ENCODE data around the gene GREB1L.

Gene GREB1L

GRCh38 chr18:21490748-21491147 lies 248.7 kb downstream of the GREB1L start:
- FAIRE-seq: no peak

GRCh38 chr18:21496277-21496835 lies 254.3 kb downstream of the GREB1L start:
- FAIRE-seq: no peak

- FAIRE-seq: no peak
Measured at GRCh38 chr18:21499997-21500396, 258.0 kb downstream of the GREB1L start.

GRCh38 chr18:21502661-21503060 lies 260.6 kb downstream of the GREB1L start:
- no peak for FAIRE-seq

- no peak for FAIRE-seq
Measured at GRCh38 chr18:21507913-21508701, 266.1 kb downstream of the GREB1L start.

DNA sequence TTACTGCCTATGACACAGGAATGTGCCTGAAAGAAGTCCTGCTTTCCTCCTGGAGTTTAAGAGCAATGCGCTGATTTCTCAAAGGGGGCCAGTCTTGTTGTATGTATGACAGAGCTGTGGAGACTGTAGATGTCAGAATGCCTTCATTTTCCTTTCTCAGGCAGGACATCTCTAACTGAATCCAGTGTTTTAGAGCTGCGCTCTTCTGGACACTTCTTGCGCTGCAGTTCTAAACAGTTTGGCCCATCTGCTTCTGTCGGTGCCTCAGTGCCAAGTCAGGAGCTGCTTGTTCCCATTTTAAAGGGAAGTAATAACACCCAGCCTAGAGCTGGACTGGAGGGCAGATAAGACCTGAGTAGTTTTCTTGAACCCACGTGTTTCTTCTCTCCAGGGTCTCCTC lies 267.0 kb downstream of the GREB1L start:
- FAIRE-seq: no peak

DNA sequence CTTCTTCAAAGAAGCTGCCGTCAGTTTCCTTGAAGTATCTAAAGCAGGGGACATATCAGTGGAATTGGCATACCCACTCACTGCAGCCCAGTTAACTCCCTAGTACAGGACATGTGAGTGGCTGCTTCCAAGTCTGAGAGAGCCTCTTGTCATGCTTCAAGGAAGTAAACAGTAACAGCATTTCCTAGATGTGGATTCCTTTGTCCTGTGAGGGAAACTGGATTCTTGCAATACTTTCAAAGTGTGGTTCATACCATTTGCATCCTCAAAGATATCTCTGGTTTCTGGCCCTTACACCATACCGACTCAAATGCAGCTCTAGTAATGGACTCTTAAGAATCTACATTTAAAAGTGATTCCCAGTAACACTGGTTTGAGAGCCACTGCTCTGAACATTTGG lies 271.3 kb downstream of the GREB1L start:
- FAIRE-seq: no peak

DNA sequence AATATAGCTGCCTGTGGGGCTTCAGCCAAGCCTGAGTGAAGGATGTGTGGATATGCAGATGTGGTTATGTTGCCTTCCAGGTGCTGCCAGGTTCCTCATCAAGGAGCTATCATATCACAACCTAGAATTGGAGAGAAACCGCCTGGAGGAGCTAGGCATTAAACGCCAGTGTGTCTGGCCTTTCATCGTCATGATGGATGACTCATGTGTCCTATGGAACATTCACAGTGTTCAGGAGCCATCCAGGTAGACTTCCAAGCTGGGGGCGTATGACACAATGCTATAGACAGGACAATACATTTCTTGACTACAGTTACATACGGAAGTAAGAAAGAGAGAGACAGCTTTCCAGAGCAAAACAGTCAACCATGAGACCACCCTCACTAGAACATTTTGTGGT lies 271.7 kb downstream of the GREB1L start:
- no peak for FAIRE-seq

GRCh38 chr18:21522530-21522929 lies 280.5 kb downstream of the GREB1L start:
- no peak for FAIRE-seq

DNA sequence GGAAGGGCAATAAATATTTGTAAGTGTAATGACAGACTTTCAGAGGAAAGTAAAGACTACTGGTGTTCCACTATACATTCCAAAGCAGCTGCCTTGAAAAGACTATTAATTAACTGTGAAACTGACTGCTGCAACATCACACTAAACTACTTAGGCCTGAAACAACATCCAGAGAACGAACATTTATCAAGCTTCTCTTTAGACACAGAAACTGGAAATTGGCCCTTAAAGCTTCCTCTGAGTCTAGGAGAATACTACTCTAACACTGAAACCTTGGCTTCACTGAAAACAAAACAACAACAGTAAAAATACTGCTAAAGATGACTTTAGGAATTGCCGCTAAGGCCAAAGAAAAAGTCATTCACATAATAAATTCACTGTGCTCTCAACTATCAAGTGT lies 283.9 kb downstream of the GREB1L start:
- no peak for FAIRE-seq

DNA sequence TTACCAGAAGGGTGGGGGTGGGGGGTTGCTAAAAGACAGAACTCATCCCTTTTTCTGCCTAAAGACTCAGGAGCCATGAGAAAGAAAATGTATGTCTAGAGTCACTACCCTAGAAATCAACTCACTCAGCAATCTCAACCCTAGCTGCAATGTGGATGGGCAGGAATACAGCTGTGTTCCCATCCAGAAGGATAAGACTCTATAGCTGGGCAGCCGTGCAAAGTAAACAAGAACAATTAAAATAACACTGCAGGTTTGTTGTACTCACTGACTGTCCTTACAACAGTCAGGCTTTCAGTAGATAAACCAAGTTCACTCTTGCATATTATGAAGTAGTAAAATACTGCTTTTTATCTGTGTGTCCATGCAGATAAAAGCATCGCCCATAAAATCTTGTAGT lies 284.4 kb downstream of the GREB1L start:
- no peak for FAIRE-seq

DNA sequence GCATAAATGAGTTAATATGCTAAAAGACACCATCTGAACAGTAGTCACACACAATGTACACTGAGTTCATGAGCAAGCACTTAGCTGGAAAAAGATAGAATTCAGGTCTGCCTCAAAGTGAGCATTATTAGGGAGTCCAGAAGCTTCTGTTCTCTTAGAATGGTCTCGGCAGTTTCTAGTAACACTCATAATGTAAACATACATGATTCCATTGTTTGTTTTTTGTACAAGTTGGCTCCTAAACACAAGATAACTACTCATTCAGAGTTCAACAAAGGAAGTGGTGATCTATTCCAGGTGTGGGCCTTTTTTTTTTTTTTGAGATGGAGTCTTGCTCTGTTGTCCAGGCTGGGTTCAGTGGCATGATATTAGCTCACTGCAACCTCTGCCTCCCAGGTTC lies 292.3 kb downstream of the GREB1L start:
- FAIRE-seq: no peak

DNA sequence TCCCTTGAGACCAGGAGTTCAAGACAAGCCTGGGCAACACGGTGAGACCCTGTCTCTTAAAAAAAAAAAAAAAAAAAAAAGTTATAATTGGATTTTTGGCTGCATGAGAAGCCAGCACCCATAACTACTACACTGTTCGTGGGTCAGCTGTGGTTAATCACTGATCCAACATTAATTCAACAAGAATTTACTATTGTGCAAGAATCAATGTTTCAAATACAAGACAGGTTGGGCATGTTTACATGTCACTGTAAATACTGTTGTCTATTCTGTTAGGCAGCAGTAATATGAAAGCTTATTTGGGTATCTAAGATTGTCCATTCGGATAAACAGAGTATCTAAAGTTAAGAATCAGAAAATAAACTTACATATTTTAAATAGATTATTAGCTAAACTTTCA lies 296.2 kb downstream of the GREB1L start:
- FAIRE-seq: no peak

GRCh38 chr18:21546423-21546822 lies 304.4 kb downstream of the GREB1L start:
- FAIRE-seq: no peak

DNA sequence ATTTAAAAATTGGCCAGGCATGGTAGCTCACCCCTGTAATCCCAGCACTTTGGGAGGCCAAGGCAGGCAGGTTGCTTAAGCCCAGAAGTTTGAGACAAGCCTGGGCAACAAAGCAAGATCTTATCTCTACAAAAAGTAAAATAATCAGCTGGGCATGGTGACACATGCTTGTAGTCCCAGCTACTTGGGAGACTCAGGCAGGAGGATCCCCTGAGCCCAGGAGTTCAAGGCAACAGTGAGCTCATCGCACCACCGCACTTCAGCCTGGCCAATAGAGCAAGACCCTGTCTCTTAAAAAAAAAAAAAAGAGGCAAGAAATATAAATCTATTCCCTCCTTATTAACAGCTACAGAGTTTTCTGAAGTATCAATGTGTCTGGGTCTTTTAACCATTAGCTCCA lies 306.6 kb downstream of the GREB1L start:
- FAIRE-seq: no peak

DNA sequence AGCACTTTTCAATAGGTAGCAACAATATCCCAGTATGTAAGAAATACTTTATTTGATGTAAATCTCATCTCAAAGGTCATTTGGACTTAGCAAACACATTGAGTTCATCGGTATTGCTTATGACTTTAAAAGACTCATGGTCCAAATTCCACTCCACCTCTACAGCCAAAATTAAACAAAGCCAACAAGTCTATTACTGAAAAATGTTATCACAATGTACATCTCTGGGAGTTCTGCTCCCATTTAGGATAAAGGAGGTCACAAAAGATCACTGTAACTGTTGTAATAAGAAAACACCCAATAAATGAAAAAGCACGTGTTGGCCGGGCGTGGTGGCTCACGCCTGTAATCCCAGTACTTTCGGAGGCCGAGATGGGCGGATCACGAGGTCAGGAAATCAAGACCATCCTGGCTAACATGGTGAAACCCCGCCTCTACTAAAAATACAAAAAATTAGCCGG lies 308.5 kb downstream of the GREB1L start:
- FAIRE-seq: no peak

DNA sequence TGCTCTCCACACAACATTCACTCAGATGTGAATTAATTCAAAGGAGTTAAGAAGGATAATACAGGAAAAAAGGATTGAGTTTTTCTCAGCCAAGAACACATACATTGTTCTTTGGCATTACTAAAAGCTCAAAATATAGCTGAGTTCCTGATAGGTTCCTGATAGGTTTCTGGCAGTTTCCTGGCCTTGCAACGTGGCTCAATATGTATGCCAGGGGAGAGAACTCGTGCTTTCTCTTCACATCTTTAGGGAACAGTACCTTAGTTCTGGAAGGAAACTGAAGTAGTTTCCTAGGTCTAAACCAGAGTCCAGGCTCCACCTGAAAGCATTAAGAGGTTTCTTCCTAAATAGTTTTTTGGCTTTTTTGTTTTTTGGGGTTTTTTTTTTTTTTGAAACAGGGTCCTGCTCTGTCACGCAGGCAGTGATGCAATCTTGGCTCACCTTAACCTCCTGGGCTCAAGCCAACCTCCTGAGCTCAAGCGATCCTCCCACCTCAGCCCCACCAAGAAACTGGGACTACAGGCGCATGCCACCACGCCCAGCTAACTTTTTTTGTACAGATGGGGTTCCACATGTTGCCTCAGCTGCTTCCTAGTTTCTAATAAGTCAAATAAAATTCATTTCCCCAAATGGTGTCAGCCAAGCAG lies 315.7 kb downstream of the GREB1L start:
- FAIRE-seq: no peak

- no peak for FAIRE-seq
Measured at GRCh38 chr18:21559195-21559594, 317.2 kb downstream of the GREB1L start.

DNA sequence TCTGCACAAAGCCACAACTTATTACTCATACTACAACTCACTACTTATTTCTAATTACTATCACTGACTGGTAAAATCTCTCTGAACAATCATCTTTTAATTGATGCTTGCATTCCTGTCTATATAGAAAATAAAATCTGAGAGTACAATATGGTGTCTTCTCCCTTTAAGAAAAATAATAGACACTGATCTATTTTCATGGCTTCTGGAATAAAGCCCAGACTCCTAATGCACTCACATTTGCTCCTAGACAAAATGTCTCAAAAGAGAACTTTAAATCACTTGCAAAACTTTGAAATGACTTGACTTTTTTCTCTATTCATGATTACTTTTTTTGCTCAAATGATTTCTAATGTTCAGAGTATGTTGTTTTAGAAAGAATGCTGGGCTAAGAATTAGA lies 329.7 kb downstream of the GREB1L start:
- FAIRE-seq: no peak
